ENCODE measurements around the gene PGK2. TPM values are rescaled to one million over a fixed set of nuclear protein-coding genes. Genes with fewer than 3 reads are reported as not detected.
A peak's percentile ranks its signal among the peaks of the same experiment; 100 is the strongest.

PGK2 gene
- total RNA-seq, 4 donors from 2014 or later = not detected

- Histone ChIP-seq H3K27me3 (no peaks in the 10 kb centered on the region), H3K4me1 (no peaks in the 10 kb centered on the region), H3K36me3 (no peaks in the 10 kb centered on the region), H3K4me3 (peak overlapping the region in 2 of 4 donors; percentile 4 to 17), H3K27ac (no peak overlapping the region), H3K9me3 (no peaks in the 10 kb centered on the region)
- no peak for DNase-seq
- WGBS, 2 donors = 79 to 85% methylated on average over 4 of the region's 4 CpGs
- intact Hi-C loops (cut with DNase I) = no loop called here
- TF ChIP-seq POLR2A (IDR thresholded peaks at IDR 0.05) (no peak), CTCF (IDR thresholded peaks at IDR 0.05) (no peak)
These were observed 43.7 kb downstream of the PGK2 start for GRCh38 chr6:49743429-49743828.

GRCh38 chr6:49739423-49739822 lies 47.7 kb downstream of the PGK2 start:
- Histone ChIP-seq H3K27me3 (no peaks in the 10 kb centered on the region), H3K4me1 (no peaks in the 10 kb centered on the region), H3K36me3 (no peaks in the 10 kb centered on the region), H3K4me3 (no peak overlapping the region), H3K27ac (no peak overlapping the region), H3K9me3 (no peaks in the 10 kb centered on the region)
- DNase-seq = no peak
- no peak for TF ChIP-seq CTCF (IDR thresholded peaks at IDR 0.05)
- no peak for TF ChIP-seq POLR2A (IDR thresholded peaks at IDR 0.05)
- intact Hi-C loops (cut with DNase I) = no loop called here
- WGBS, 2 donors = 73 to 84% methylated on average over 2 of the region's 2 CpGs

- H3K9me3 ChIP-seq = no peaks in the 10 kb centered on the region
- DNase-seq = no peak
- H3K27ac ChIP-seq = no peak overlapping the region
- H3K4me3 ChIP-seq = no peak overlapping the region
- intact Hi-C loops (cut with DNase I) = no loop called here
- no peaks in the 10 kb centered on the region for H3K36me3 ChIP-seq
- WGBS, 2 donors = 58 to 65% methylated on average over 4 of the region's 4 CpGs
- no peaks in the 10 kb centered on the region for H3K27me3 ChIP-seq
- TF ChIP-seq POLR2A (IDR thresholded peaks at IDR 0.05) (no peak), CTCF (IDR thresholded peaks at IDR 0.05) (no peak)
- H3K4me1 ChIP-seq = no peaks in the 10 kb centered on the region
These were observed 51.0 kb downstream of the PGK2 start for GRCh38 chr6:49736017-49736508.

Other genes starting within 250 kb of the PGK2 start
- gene C6orf141, start 236.6 kb downstream of the PGK2 start, total RNA-seq = 10 to 100 TPM in 3 of 4 donors, 1 to 10 TPM in 1; 10.0 to 22.8 (median 18.3) TPM
- gene RHAG, start 150.4 kb downstream of the PGK2 start, total RNA-seq = under 1 TPM in 1 of 4 donors, not detected in 3; 0.19 TPM
- gene CRISP2, start 73.7 kb downstream of the PGK2 start, total RNA-seq = under 1 TPM in 2 of 4 donors, not detected in 2; 0.57 to 0.76 TPM
- 100 to 1,000 TPM in 1 of 4 donors, 10 to 100 TPM in 2, 1 to 10 TPM in 1; 6.1 to 114 (median 48.8) TPM for gene CRISP3, start 42.9 kb downstream of the PGK2 start, total RNA-seq
- gene CRISP1, start 79.2 kb upstream of the PGK2 start, total RNA-seq = not detected
- gene DEFB114, start 176.9 kb upstream of the PGK2 start, total RNA-seq = not detected
- not detected for gene DEFB113, start 182.3 kb upstream of the PGK2 start, total RNA-seq
- gene DEFB110, start 234.7 kb upstream of the PGK2 start, total RNA-seq = not detected